PC-9 (cell line): Measurements from ENCODE around the gene SELENOI.

ENCODE experiments used
- CTCF ChIP-seq: fragments of 200-600 bp; sonication (generic); conservative IDR thresholded peaks from 2 replicates; pipeline ENCODE4 v1.6.1; 2017; ENCODE audit warnings: mixed run types, antibody characterized with exemption, mild to moderate bottlenecking, moderate library complexity
- EZH2 ChIP-seq: fragments of 200-600 bp; sonication (generic); IDR thresholded peaks from 2 replicates; pipeline ENCODE4 v1.8.0; 2017; ENCODE audit warnings: antibody characterized with exemption, low read depth

GRCh38 chr2:26407526-26407925, 61.6 kb downstream of the SELENOI start:
- TF ChIP-seq CTCF: no peak
- TF ChIP-seq EZH2: no peak
